Measurements from ENCODE around the gene STK11.

GRCh38 chr19:1269065-1269477 lies 63.5 kb downstream of the STK11 start, which contains the start of gene CIRBP:
- TF ChIP-seq, protein P1, sequence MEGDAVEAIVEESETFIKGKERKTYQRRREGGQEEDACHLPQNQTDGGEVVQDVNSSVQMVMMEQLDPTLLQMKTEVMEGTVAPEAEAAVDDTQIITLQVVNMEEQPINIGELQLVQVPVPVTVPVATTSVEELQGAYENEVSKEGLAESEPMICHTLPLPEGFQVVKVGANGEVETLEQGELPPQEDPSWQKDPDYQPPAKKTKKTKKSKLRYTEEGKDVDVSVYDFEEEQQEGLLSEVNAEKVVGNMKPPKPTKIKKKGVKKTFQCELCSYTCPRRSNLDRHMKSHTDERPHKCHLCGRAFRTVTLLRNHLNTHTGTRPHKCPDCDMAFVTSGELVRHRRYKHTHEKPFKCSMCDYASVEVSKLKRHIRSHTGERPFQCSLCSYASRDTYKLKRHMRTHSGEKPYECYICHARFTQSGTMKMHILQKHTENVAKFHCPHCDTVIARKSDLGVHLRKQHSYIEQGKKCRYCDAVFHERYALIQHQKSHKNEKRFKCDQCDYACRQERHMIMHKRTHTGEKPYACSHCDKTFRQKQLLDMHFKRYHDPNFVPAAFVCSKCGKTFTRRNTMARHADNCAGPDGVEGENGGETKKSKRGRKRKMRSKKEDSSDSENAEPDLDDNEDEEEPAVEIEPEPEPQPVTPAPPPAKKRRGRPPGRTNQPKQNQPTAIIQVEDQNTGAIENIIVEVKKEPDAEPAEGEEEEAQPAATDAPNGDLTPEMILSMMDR (IDR thresholded peaks at IDR 0.05): no peak
- peak; percentile 81 for TF ChIP-seq POLR2A (IDR thresholded peaks at IDR 0.05)

All from testis (tissue), 2 donors.